B cell (primary cell): ENCODE measurements around the gene GNPAT. TPM values are rescaled to one million over a fixed set of nuclear protein-coding genes. Genes with fewer than 3 reads are reported as not detected.

ENCODE experiments used
- ATAC-seq: fragments of 200-7000 bp; cut with Tn5 transposase; one replicate; pipeline ENCODE4 v1.10.0; 2021; ENCODE audit warnings: low read depth, mild to moderate bottlenecking, moderate number of reproducible peaks, moderate library complexity
- CTCF ChIA-PET: fragments of 350-600 bp; sonication (Branson Sonifier 250); formaldehyde crosslinking; loops from one replicate; lab custom pipeline; 2021; ENCODE audit warnings: antibody characterized with exemption, inconsistent platforms; lab: Charles Lee
- POLR2A ChIA-PET: fragments of 350-600 bp; sonication (Branson Sonifier 250); formaldehyde crosslinking; loops from one replicate; lab custom pipeline; 2021; ENCODE audit warnings: antibody characterized with exemption; lab: Charles Lee
- DNase-seq: peaks from one replicate; pipeline ENCODE4 v3.0.0; 2013
- H2AFZ ChIP-seq: 2 replicates; pipeline ENCODE4 v1.6.1; 2012; ENCODE audit warnings: mild to moderate bottlenecking, low read depth, low read length; ENCODE audit not compliant: insufficient read depth, poor library complexity, severe bottlenecking
- H3K27ac ChIP-seq, 2 donors: 1 replicate in 1 of 2; 2 replicates in 1 of 2; pipeline ENCODE4 v1.5.1; 2012 to 2013; ENCODE audit warnings: low read length in 2 of 2, mild to moderate bottlenecking in 2 of 2, moderate library complexity in 1 of 2
- H3K27me3 ChIP-seq, 4 experiments: fragments of 200-600 bp in 1 of 4; sonication (generic) in 1 of 4; replicated peaks in 1 of 4; 1 replicate in 2 of 4; 2 replicates in 2 of 4; pipeline versions ENCODE4 v1.6.1 to v1.7.0; 2013 to 2016; ENCODE audit warnings: low read length in 3 of 4, mild to moderate bottlenecking in 2 of 4, mixed read lengths in 1 of 4, moderate library complexity in 1 of 4; ENCODE audit not compliant: insufficient read depth in 4 of 4, control insufficient read depth in 3 of 4; ENCODE audit errors: control extremely low read depth in 1 of 4
- H3K36me3 ChIP-seq, 2 experiments: replicated peaks in 1 of 2; 1 replicate in 1 of 2; 2 replicates in 1 of 2; pipeline versions ENCODE4 v1.6.1 to v1.7.1; 2013; ENCODE audit warnings: low read length in 1 of 2; ENCODE audit not compliant: insufficient read depth in 2 of 2, control insufficient read depth in 1 of 2; ENCODE audit errors: control extremely low read depth in 1 of 2, extremely low read depth in 1 of 2
- H3K4me1 ChIP-seq, 2 donors: fragments of 200-600 bp in 1 of 2; sonication (generic) in 1 of 2; 1 replicate in 1 of 2; 2 replicates in 1 of 2; pipeline versions ENCODE4 v1.5.1 to v1.6.1; 2013 to 2017; ENCODE audit warnings: low read length in 2 of 2; ENCODE audit not compliant: control insufficient read depth in 2 of 2, insufficient read depth in 2 of 2
- H3K4me2 ChIP-seq: replicated peaks from 2 replicates; pipeline ENCODE3; 2012; ENCODE audit warnings: mild to moderate bottlenecking, low read depth, low read length; ENCODE audit not compliant: poor library complexity, severe bottlenecking
- H3K4me3 ChIP-seq, 5 experiments: fragments of 200-600 bp in 1 of 5; sonication (generic) in 1 of 5; 1 replicate in 3 of 5; 2 replicates in 2 of 5; pipeline versions ENCODE4 v1.5.1 to v1.7.0; 2011 to 2016; ENCODE audit warnings: low read length in 4 of 5, mild to moderate bottlenecking in 4 of 5, low read depth in 2 of 5, control low read depth in 1 of 5, moderate library complexity in 1 of 5; ENCODE audit not compliant: insufficient read depth in 1 of 5; ENCODE audit errors: control extremely low read depth in 1 of 5, extremely low read depth in 1 of 5
- H3K79me2 ChIP-seq: fragments of 200-600 bp; sonication (generic); one replicate; pipeline ENCODE4 v1.6.0; 2016; ENCODE audit warnings: low read length; ENCODE audit not compliant: control insufficient read depth, insufficient read depth
- H3K9ac ChIP-seq: fragments of 200-600 bp; sonication (generic); 2 replicates; pipeline ENCODE4 v1.6.1; 2017; ENCODE audit warnings: mild to moderate bottlenecking, low read length, moderate library complexity
- H3K9me3 ChIP-seq, 3 donors: one replicate each; pipeline versions ENCODE4 v1.6.1 to v1.7.1; 2013; ENCODE audit warnings: low read length in 2 of 3; ENCODE audit not compliant: control insufficient read depth in 2 of 3, insufficient read depth in 1 of 3; ENCODE audit errors: control extremely low read depth in 1 of 3
- H4K20me1 ChIP-seq: 2 replicates; pipeline ENCODE4 v1.6.0; 2012; ENCODE audit warnings: mild to moderate bottlenecking, low read length; ENCODE audit not compliant: insufficient read depth, control insufficient read depth, poor library complexity, severe bottlenecking
- H3K27ac Mint-ChIP-seq: one replicate; pipeline ENCODE4 v1.8.0; 2021; ENCODE audit warnings: mixed read lengths
- H3K27me3 Mint-ChIP-seq: one replicate; pipeline ENCODE4 v1.8.0; 2021; ENCODE audit warnings: mixed read lengths
- H3K4me1 Mint-ChIP-seq: one replicate; pipeline ENCODE4 v1.8.0; 2021; ENCODE audit warnings: mixed read lengths
- H3K4me3 Mint-ChIP-seq: one replicate; pipeline ENCODE4 v1.8.0; 2021; ENCODE audit warnings: mixed read lengths
- H3K9me3 Mint-ChIP-seq: one replicate; pipeline ENCODE4 v1.8.0; 2022; ENCODE audit warnings: mixed read lengths; ENCODE audit not compliant: insufficient read depth
- CTCF ChIP-seq: fragments of 200-600 bp; IDR thresholded peaks from one replicate; pipeline ENCODE4 v1.8.0; 2022; ENCODE audit warnings: antibody characterized with exemption, mild to moderate bottlenecking
- EZH2 ChIP-seq: IDR thresholded peaks from 2 replicates; pipeline ENCODE4 v1.6.1; 2012; ENCODE audit warnings: borderline replicate concordance, low read depth, mild to moderate bottlenecking, moderate library complexity, low read length; ENCODE audit not compliant: insufficient read depth, poor library complexity, severe bottlenecking
- WGBS: methylation state at CpG from one replicate; pipeline ENCODE4 v1.1.5; 2013; ENCODE audit warnings: missing lambda C conversion rate; ENCODE audit not compliant: insufficient coverage; 5-methylcytosine and 5-hydroxymethylcytosine counted together
- intact Hi-C: fragments of 100-400 bp; cut with micrococcal nuclease; formaldehyde crosslinking; loops from one replicate; pipeline ENCODE4 v1.10.0; 2022
- polyA plus RNA-seq: library from polyadenylated mRNA; depleted of rRNA; stranded (reverse); fragments of >200 nt; gene quantifications from 2 replicates; pipeline ENCODE4 v1.2.3, GENCODE V29; 2012
- total RNA-seq, 2 donors: library from RNA; stranded (reverse); fragments of 120-200 nt in 1 of 2; gene quantifications; 1 replicate in 1 of 2; 2 replicates in 1 of 2; pipeline versions ENCODE4 v1.2.3 to v1.2.4, GENCODE V29; 2013 to 2022

GNPAT gene
- total and polyA plus RNA-seq, 2 donors (not counting 1 experiment from before 2014, with no cell fraction given): 19.5 to 49.0 TPM

DNA sequence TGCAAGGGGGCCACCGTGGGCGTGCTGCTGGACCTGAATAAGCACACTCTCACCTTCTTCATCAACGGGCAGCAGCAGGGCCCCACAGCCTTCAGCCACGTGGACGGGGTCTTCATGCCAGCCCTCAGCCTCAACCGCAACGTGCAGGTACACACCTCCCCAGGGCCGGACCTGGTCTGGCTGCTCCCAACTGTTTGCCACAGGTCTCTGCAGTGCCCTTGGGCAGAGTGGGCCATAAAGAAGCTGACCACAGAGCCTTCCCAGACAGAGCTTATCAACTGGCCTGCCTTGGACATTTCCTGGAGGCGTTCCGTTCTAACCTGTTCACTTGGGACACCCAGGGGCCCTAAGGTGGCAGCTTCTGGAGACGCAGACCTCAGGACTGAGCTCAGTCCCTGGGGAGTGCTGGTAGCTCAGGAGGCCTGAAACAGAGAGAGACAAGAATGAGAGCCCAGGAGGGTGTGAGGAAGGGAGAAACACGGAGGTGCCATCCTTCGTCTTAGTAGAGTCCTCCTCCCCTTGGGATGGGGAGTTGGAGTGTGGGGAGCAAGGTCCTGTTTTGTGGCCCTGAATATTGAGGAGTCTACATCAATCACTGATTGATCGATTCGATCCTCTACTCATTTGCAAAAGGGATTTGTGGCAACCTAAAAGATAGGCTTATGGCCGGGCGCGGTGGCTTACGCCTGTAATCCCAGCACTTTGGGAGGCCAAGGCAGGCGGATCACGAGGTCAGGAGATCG, 27.0 kb upstream of the GNPAT start:
- ATAC-seq: no peak
- DNase-seq: no peak
- no peak overlapping the region for H2AFZ ChIP-seq
- H3K27ac Mint-ChIP-seq: no peak overlapping the region
- peaks cover 22 to 32% of the 10 kb centered on the region in 2 donors for H3K4me1 ChIP-seq
- no peak overlapping the region for H3K4me3 ChIP-seq
- no peak for TF ChIP-seq EZH2
- no peak for TF ChIP-seq CTCF
- WGBS: 98% methylated on average over 13 of the region's 22 CpGs
- CTCF ChIA-PET: interaction anchor here (1.3 to 1.7 kb wide), 4 partner anchors 28 to 297 kb away, joined by 3 to 6 read pairs (median 4); partner anchors contain the start of gene GNPAT
- H4K20me1 ChIP-seq: no peaks in the 10 kb centered on the region
- H3K27me3 Mint-ChIP-seq: no peaks in the 10 kb centered on the region
- POLR2A ChIA-PET: interaction anchor here (1.0 kb wide), 1 partner anchor 19 kb away, joined by 8 read pairs; no protein-coding TSS in a partner anchor
- H3K9ac ChIP-seq: no peak overlapping the region
- no peaks in the 10 kb centered on the region for H3K9me3 Mint-ChIP-seq
- H3K4me2 ChIP-seq: no peak overlapping the region
- H3K79me2 ChIP-seq: no peaks in the 10 kb centered on the region
- H3K4me1 Mint-ChIP-seq: peaks cover 40% of the 10 kb centered on the region
- H3K4me3 Mint-ChIP-seq: peak overlapping the region; percentile 3
- no peaks in the 10 kb centered on the region for H3K27me3 ChIP-seq
- intact Hi-C loops: loop anchor here (2.0 to 5.0 kb wide), 3 partner anchors 19 to 417 kb away; partner anchors contain the start of gene FAM89A
- H3K36me3 ChIP-seq: no peaks in the 10 kb centered on the region
- no peak overlapping the region for H3K27ac ChIP-seq
- no peaks in the 10 kb centered on the region for H3K9me3 ChIP-seq
